ENCODE results near the gene ANKRD35.
A peak's percentile ranks its signal among the peaks of the same experiment; 100 is the strongest.
"Not testable (repeated sequence)": the region's sequence is repeated elsewhere in the genome, so short reads cannot be mapped to it uniquely, and the experiment has no call there.

ANKRD35 gene, protein sequence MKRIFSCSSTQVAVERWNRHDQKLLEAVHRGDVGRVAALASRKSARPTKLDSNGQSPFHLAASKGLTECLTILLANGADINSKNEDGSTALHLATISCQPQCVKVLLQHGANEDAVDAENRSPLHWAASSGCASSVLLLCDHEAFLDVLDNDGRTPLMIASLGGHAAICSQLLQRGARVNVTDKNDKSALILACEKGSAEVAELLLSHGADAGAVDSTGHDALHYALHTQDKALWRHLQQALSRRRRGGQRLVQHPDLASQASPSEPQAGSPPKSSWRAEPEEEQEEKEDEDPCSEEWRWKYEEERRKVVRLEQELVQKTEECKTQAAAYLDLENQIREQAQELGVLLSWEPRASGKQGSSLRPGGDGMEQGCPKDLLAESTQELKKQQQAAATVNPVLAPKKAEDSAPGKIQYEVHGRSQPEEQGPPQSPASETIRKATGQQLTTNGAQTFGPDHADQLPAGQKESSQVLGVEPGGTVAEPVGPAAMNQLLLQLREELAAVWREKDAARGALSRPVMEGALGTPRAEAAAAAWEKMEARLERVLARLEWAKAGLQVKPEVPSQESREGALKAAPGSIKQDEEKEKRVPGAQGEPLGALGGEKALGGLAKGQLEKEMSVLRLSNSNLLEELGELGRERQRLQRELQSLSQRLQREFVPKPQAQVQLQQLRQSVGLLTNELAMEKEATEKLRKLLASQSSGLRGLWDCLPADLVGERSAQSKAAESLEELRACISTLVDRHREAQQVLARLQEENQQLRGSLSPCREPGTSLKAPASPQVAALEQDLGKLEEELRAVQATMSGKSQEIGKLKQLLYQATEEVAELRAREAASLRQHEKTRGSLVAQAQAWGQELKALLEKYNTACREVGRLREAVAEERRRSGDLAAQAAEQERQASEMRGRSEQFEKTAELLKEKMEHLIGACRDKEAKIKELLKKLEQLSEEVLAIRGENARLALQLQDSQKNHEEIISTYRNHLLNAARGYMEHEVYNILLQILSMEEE

GRCh38 chr1:145885738-145886287 lies at the start of gene ANKRD35:
Gene ANKRD35 (minus strand): TSS chr1:145885866. CDS start chr1:145885758, 108 bp downstream.
- DNase-seq, result peak; percentile 64

DNA sequence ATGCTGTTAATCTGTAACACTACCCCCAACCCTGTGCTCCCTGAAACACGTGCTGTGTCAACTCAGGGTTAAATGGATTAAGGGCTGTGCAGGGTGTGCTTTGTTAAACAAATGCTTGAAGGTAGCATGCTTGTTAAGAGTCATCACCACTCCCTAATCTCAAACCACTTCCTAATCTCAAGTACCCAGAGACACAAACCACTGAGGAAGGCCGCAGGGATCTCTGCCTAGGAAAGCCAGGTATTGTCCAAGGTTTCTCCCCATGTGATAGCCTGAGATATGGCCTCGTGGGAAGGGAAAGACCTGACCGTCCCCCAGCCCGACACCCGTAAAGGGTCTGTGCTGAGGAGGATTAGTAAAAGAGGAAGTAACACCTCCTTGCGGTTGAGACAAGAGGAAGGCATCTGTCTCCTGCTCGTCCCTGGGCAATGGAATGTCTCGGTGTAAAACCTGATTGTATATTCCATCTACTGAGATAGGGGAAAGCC lies 46.9 kb upstream of the ANKRD35 start:
- DNase-seq, result peak; percentile 65

GRCh38 chr1:145927916-145928643 lies 42.4 kb upstream of the ANKRD35 start:
- DNase-seq, result no peak

DNA sequence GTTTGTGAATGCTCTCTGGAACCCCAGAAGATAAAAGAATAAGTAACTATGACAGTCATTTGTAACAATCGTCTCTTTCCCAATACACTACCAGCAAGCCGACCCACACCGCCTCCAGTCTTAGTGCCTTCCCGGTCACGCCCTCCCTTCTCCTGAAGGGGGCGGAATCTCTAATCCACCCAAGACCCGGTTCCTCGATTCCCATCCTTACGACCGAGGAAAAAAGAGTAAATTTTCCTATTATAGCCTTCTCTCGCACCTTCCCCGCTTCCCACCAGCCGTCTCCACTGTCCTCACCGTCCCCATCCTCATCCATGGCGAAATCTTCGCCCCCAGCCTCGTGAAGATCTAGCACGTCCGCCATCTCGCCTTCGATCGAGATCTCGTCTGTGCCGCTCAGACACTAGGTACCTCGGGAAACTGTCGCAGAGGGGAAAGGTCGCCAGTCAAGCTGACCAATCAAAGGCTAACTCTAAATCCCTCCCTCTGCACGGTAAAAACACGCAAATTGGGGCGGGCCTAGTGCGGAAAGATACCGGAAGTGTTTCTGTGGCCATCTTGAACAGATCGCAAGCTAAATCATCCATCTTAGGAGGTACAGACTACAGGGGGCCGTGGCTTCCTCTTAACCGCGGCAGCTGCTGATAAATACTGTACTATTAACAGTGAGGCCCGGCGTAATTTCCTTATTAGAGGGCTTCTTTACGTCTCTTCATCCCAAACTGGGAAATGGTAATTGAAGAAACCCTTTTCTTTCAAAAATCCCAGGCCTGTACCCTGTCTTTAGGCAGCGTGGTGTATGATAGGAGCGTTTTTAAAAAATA lies 41.6 kb upstream of the ANKRD35 start, which contains the start of gene RBM8A:
RBM8A (minus strand) TSS at position 422 of the 824 bp plus-strand sequence; CDS start at position 364, 58 bp downstream.
- peak; percentile 98 for DNase-seq

- peak; percentile 8 for DNase-seq
These were observed 41.0 kb upstream of the ANKRD35 start for GRCh38 chr1:145926686-145927062.

DNA sequence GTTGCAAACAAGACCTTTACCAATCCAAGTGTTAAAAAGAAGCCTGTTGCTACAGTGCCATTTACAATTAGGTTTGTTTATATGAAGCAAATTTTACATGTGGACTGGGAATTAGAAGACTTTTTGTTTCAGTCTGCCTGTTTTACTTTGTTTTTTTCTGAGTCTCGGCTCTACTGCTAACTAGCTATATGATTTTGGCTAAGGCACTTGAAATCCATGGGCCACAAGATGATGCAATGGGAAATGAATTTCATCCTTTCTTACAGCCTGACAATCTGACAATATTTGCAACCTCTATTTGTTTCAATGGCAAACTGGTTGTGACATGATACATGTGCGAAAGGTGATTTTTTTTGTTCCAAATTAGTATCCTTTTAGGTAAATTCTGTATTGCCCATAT lies 36.6 kb upstream of the ANKRD35 start:
- no peak for DNase-seq

- not testable (repeated sequence) for DNase-seq
These were observed 34.6 kb upstream of the ANKRD35 start for GRCh38 chr1:145920297-145920696.

GRCh38 chr1:145918992-145919939 lies 33.6 kb upstream of the ANKRD35 start:
- DNase-seq, result no peak

DNA sequence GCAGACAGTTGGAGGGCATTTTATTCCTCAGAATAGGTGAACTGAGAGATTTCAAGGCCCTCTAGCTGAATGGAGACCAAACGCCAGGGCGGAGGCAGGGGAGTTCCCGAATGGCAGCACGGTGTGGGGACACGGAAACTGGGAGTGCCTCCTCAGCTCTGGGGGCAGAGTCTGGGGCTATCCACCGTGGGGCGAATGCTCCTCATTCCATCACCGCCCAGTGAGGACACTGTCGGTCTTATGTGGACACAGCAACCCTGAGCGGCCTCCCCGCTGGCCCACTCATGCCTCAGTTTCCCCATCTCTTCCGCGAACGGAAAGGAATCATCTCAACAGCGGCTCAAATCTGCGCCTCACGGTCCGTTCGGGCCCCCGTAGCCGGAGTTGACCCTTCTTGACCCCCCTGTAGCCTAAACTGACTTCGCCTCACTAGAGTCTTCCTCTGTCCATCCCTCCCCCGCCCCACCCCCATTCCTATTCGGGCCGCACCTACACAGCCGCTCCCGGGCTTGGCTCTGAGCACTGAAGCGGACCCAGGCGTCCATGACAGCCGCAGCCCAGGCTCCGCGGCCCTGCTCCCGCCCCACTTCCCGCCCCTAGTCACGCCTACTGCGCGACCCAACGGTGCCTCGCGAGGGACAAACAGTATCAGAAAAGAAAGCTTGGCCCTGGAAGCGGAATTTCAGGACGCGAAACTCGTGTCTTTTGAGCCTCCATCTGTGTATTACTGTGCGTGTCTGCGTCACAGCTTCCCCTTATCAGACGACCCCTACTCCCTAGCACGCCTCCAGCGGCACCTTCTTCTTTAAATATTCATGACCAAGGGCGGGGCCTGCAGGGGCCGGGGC lies 32.7 kb upstream of the ANKRD35 start, which contains the start of gene PEX11B:
PEX11B (minus strand) TSS at position 574 of the 848 bp plus-strand sequence; CDS start at position 545, 29 bp downstream.
- peak; percentile 96 for DNase-seq

GRCh38 chr1:145917595-145917994 lies 31.9 kb upstream of the ANKRD35 start:
- no peak for DNase-seq

- no peak for DNase-seq
These were observed 31.1 kb upstream of the ANKRD35 start for GRCh38 chr1:145916745-145917144.

DNA sequence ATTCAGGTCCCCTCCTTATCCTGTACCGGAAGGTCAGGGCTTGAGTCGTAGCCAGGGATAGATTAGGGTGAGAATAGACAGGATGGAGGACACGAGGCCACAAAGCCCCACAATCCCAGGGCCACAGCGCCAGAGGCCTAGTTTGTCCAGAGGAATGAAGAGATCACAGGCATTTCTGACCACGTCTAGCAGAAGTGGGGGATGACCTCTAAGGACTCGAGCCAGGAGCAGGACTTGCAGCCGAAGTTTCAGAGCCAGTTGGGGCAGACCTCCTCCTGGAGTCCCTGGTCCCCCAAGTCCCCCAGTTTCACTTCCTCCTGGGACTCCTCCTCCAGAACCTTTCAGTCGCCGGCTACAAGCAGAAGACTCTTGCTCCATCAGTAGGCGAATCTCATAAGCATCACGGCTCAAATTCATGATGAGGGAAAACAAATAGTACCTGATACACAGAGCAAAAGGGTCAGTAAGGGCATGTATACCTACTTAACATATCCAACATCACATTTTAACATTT lies 26.5 kb upstream of the ANKRD35 start:
- no peak for DNase-seq

GRCh38 chr1:145908653-145909052 lies 23.0 kb upstream of the ANKRD35 start:
- DNase-seq, result no peak

DNA sequence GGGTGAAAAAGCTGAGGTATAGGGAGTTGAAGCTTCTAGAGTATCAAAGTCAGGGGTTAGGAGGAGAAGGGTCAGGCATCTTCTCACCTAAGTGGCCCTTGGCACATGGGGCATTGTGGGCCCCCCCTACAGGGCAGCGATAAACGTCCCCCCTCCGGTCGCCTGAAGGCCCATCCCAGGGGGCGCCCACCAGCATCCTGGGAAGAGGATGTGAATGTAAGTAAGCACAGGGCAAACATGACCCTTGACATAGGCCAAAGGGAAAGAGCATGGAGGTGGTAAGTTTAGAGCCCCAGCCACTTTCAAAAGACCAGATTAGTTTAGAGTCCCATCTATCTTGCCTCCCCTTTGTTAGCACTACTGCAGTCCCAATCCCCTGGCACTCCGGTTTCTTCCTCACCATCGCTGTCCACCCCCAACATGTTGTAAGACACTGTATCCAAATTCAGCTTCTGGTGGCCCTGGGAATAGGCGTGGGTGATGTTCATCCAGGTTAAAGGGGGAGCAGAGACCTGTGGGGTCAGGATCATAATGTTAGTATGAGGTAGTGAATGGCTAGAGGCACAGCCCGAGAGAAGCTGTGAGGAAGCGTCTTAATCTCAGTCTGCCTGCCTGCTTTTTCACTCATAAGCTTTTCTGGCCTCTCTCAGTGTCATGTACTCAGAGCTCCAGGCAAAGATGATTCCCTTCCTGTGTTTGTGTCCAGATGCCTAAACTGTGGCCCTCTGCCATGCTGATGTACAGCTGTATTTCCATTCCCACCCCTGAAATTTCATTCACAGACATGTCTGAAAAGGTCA lies 21.5 kb upstream of the ANKRD35 start:
- DNase-seq, result no peak

DNA sequence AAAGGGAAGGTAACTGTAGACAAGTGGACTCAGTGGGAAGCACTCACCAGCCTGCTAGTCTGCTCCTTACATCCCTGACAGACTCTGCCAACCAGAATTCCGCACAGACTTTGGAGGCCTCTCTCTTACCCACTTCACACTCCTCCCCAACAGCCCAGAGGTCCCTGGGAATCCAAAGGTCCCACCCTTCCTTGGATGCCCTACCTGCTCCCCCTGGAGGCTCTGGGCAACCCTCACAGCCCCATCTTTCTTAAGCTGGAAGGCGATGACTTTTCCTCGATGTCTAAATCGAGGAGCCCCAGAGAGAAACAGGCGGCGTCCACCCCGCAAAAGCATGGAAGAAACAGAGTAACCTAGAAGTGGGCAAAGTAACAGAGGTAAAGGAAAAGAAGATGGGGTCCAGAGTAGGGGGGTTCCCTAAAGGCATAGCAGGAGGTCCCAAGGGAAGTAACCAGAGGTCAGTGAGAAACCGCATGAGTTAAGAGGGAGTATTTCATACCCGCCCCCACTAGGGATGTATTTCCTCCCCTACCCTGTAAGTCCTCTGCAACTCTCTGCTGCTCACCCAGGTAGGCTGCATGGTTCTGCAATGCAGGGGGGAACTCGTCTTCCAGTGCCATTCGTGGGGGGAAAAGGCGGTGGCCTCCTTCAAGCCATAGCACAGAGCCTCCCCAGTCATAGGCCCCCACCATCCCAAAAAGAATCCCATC lies 15.8 kb upstream of the ANKRD35 start:
- no peak for DNase-seq

DNA sequence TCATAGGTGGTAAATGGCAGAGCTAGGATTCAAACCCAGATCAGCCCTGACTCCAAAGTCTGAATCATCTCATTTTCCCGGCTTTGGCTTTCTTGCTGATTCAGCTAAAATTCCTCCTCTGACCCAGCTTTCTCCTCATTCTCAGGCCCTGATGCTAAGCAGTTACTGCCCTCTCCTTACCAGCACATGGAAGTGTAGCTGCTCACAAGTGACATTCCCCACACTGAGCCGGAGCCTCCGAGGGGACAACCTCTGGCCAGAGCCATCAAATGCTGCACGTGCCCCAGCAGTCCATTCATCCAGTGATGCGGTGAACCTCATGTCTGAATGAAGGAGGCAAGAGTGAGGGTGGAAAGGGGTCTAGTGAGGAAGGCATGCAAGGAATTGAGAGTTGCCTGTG lies 13.1 kb upstream of the ANKRD35 start:
- no peak for DNase-seq

DNA sequence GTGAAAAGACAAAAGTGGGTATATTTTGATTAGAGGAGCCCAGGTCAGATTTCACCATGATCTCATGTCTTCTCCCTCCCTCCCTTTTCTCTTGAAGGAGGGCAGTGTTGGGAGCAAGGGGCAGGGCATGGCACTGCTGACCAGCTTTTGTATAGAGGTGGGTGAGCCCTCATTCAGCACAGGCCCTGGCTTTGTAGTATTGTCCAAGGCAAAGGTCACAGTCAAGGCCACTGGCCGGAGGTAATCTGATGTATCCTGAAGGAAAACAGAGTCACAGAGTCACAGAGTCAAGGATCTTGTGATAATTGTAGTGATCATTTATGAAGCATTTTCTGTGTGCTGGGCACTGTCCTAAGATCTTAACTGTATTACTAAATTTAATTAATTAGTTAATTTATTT lies 12.3 kb upstream of the ANKRD35 start:
- no peak for DNase-seq

Data from CD4-positive, alpha-beta T cell treated with Interleukin-4 for 4 hours (primary cell).